HG03103 (cell line): ENCODE results near the gene LRRC7.

Experiments
- ATAC-seq: cut with Tn5 transposase; IDR thresholded peaks from one replicate; pipeline ENCODE4 v1.9.1; 2021; ENCODE audit warnings: low read depth; ENCODE audit not compliant: unreplicated experiment

The LRRC7 gene

GRCh38 chr1:70142075-70142474 is 574.4 kb downstream of the LRRC7 start:
- ATAC-seq, result no peak

- ATAC-seq, result no peak
Observed at GRCh38 chr1:70143048-70143659, 575.4 kb downstream of the LRRC7 start.

GRCh38 chr1:70146488-70146887 is 578.8 kb downstream of the LRRC7 start:
- ATAC-seq, result no peak

- no peak for ATAC-seq
Observed at GRCh38 chr1:70150444-70150843, 582.7 kb downstream of the LRRC7 start.

GRCh38 chr1:70153739-70154138 is 586.0 kb downstream of the LRRC7 start:
- no peak for ATAC-seq

GRCh38 chr1:70156529-70157120 is 588.9 kb downstream of the LRRC7 start:
- ATAC-seq, result no peak

GRCh38 chr1:70164350-70164749 is 596.6 kb downstream of the LRRC7 start:
- ATAC-seq, result no peak

- no peak for ATAC-seq
Observed at GRCh38 chr1:70168283-70168682, 600.6 kb downstream of the LRRC7 start.

GRCh38 chr1:70169018-70169839 is 601.5 kb downstream of the LRRC7 start:
- ATAC-seq, result no peak

GRCh38 chr1:70171512-70171911 is 603.8 kb downstream of the LRRC7 start:
- ATAC-seq, result no peak
